ENCODE measurements around the gene LRP3.

Gene LRP3

DNA sequence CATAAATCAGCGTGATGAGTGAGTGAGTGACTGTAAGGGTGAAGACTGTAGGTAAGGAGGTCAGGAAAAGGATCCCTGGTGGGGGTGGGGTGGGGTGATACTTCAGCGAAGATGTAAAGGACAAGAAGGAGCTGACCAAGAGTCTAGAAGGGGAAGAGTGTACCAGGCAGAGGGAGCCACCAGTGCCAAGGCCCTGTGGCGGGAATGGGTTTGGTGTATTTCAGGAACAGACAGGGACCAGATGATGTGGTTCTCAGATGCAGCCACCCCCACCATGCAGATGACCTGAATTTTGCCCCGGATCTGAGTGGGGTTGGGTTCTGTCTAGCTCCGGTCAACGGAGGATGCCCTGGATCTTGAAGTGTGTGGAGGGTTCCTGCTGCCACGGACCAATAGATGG, 61.7 kb downstream of the LRP3 start:
- DNase-seq (ENCODE audit: low read depth): no peak

DNA sequence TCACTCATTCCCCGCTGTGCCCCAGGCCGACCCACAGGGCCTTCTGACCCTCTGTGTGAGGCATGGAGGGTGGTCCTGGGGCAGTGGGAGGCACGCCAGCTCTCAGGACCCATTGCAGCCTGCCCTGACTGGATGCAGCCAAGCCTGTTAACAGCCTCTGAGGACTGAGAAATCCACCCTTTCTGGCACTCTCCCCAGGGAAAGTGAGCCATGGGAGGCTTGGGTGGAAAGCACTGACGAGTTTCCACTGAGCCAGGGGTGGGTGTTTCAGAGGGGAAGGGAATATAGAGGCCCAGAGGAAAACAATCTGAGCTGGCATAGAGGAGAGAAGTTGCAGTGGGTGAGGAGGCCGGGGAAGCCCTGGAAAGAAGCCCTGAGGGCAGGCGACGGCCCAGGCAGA, 62.1 kb downstream of the LRP3 start:
- DNase-seq (ENCODE audit: low read depth): no peak

DNA sequence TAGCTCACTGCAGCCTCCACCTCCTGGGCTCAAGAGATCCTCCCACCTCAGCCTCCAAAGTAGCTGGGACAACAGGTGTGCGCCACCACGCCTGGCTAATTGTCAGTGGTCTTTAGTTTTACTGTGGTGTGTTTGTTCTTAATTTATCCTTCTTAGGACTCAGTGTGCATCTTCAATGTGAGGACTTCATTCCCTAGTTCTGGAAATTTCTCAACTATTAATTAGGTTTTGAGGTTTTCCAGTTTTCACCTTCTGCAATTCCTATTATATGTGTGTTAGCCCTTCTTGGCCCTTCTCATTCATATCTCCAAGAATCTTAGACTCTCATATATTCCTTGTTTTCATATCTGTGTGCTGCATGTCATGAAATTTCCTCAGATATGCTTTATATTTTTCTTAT, 63.7 kb downstream of the LRP3 start:
- DNase-seq (ENCODE audit: low read depth): no peak

Data from GM04503 (cell line).